HCT116 (cell line): ENCODE results near the gene LSAMP.

Source experiments
- EGR1 ChIP-seq: IDR thresholded peaks from 2 replicates; pipeline ENCODE4 v1.6.1; 2012; ENCODE audit warnings: low read depth
- EZH2phosphoT487 ChIP-seq: fragments of 200-600 bp; IDR thresholded peaks from 2 replicates; pipeline ENCODE4 v1.6.1; 2018; ENCODE audit warnings: antibody characterized with exemption, borderline replicate concordance
- JUND ChIP-seq: IDR thresholded peaks from 2 replicates; pipeline ENCODE4 v1.6.1; 2012
- POLR2A ChIP-seq: IDR thresholded peaks from 2 replicates; pipeline ENCODE4 v1.7.0; 2011; ENCODE audit warnings: borderline replicate concordance; ENCODE audit not compliant: insufficient read depth, insufficient read length; ENCODE audit errors: extremely low read depth
- POLR2AphosphoS5 ChIP-seq: IDR thresholded peaks from 2 replicates; pipeline ENCODE4 v1.6.1; 2011; ENCODE audit warnings: mild to moderate bottlenecking, low read depth, low read length, moderate library complexity
- RAD21 ChIP-seq: IDR thresholded peaks from 2 replicates; pipeline ENCODE4 v1.6.1; 2012; ENCODE audit warnings: low read depth, mild to moderate bottlenecking
- TCF7L2 ChIP-seq: IDR thresholded peaks from 2 replicates; pipeline ENCODE4 v1.7.0; 2011; ENCODE audit warnings: borderline replicate concordance, inconsistent platforms; ENCODE audit not compliant: insufficient read depth, insufficient read length; ENCODE audit errors: extremely low read depth
- TF ChIP-seq, protein P1 (sequence below), 3 experiments: fragments of 200-600 bp in 1 of 3; sonication (generic) in 1 of 3; IDR thresholded peaks in 2 of 3; conservative IDR thresholded peaks in 1 of 3; 2 replicates each; pipeline ENCODE4 v1.5.1; 2012 to 2017; ENCODE audit warnings: low read depth in 2 of 3, low read length in 2 of 3, antibody characterized with exemption in 1 of 3, borderline replicate concordance in 1 of 3, control low read depth in 1 of 3, mild to moderate bottlenecking in 1 of 3, mixed read lengths in 1 of 3, mixed run types in 1 of 3, moderate library complexity in 1 of 3; ENCODE audit not compliant: insufficient read depth in 1 of 3

DNA sequence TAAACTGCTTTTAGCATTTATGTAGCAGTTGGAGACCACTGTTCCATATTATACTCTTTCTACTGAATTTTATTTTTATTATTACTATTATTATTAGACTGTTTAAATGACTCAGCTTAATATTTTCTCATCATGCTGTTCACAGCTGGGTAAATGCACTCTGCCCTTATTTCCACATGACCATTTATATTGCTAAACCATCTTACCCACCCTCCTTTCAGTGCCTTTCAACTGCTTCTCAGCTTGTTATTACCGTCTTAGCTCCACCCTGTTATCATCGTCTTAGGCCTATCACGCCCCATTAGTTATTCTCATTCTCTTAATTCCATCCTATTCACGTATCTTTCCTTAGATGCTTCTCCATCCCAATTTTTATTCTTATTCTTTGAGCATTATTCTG is 609.3 kb downstream of the LSAMP start:
- TF ChIP-seq, protein P1, sequence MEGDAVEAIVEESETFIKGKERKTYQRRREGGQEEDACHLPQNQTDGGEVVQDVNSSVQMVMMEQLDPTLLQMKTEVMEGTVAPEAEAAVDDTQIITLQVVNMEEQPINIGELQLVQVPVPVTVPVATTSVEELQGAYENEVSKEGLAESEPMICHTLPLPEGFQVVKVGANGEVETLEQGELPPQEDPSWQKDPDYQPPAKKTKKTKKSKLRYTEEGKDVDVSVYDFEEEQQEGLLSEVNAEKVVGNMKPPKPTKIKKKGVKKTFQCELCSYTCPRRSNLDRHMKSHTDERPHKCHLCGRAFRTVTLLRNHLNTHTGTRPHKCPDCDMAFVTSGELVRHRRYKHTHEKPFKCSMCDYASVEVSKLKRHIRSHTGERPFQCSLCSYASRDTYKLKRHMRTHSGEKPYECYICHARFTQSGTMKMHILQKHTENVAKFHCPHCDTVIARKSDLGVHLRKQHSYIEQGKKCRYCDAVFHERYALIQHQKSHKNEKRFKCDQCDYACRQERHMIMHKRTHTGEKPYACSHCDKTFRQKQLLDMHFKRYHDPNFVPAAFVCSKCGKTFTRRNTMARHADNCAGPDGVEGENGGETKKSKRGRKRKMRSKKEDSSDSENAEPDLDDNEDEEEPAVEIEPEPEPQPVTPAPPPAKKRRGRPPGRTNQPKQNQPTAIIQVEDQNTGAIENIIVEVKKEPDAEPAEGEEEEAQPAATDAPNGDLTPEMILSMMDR (IDR thresholded peaks at IDR 0.05 in 2 of 3, conservative IDR thresholded peaks at IDR 0.05 in 1 of 3; ENCODE audit: borderline replicate concordance in 1 of 3, insufficient read depth in 1 of 3, low read depth in 2 of 3, low read length in 2 of 3), result no peak
- no peak for TF ChIP-seq EGR1
- TF ChIP-seq RAD21, result no peak
- TF ChIP-seq JUND, result no peak
- TF ChIP-seq TCF7L2, result no peak
- TF ChIP-seq EZH2phosphoT487, result no peak
- no peak for TF ChIP-seq POLR2AphosphoS5
- TF ChIP-seq POLR2A, result no peak
